LHCN-M2 (cell line): ENCODE data around the gene SMARCC1. TPM values are rescaled to one million over a fixed set of nuclear protein-coding genes. Genes with fewer than 3 reads are reported as not detected.
A peak's percentile ranks its signal among the peaks of the same experiment; 100 is the strongest.
"Not testable (repeated sequence)": the region's sequence is repeated elsewhere in the genome, so short reads cannot be mapped to it uniquely, and the experiment has no call there.

ENCODE experiments used
- DNase-seq: peaks from one replicate; pipeline ENCODE4 v3.0.0-alpha.2; 2012; ENCODE audit warnings: low read depth
- polyA plus RNA-seq: library from polyadenylated mRNA; unstranded; fragments of >200 nt; gene quantifications from one replicate; pipeline ENCODE4 v1.2.1, GENCODE V29; 2012; ENCODE audit warnings: missing spikeins
- total RNA-seq: library from RNA; depleted of rRNA; stranded (reverse); fragments of >200 nt; gene quantifications from 2 replicates; pipeline ENCODE4 v1.2.3, GENCODE V29; 2014; rRNA removed

Gene SMARCC1
- 41.4 and 44.9 TPM in 2 replicates for total RNA-seq
- 27.5 TPM for polyA plus RNA-seq

DNA sequence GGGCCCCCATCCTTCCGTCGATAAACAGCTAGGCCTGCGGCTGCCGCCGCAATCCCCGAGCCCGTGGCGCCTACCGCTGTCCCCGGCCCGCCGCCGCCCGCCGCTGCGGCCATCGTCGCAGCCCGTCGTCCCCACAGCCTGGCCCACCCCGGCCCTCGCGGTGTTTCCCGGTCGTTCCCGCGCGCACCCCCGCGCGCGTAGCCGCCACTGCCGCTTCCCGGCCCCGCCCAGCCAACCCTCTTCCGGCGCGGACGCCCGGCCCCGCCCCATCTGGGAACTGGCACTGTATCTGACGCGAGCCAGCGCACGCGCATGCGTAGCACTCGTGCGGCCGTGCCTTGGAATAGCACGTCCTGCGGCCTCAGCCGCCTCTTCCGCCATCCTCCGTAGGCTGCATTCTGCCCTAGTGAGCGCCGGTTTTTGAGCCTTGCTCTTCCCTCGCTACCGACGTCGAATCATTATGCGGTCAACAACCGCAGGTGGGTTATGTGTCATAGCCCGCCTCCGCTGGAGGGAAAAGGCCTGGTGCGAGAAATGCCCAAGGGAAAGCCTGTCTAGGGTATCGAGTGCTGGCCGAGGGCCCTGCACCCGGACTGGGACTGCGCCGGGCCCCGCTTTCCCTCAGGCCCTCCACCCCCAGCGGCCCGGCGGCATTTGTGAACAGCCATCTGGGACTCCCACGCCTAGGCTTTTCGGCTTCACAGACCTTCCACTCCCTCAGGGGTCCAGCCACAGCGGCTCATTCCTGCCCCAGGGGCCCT lies at the start of gene SMARCC1:
TSS of gene SMARCC1 (minus strand) at position 209 of the 761 bp plus-strand sequence. CDS start at position 113, 96 bp downstream.
- DNase-seq = peak; percentile 98

DNA sequence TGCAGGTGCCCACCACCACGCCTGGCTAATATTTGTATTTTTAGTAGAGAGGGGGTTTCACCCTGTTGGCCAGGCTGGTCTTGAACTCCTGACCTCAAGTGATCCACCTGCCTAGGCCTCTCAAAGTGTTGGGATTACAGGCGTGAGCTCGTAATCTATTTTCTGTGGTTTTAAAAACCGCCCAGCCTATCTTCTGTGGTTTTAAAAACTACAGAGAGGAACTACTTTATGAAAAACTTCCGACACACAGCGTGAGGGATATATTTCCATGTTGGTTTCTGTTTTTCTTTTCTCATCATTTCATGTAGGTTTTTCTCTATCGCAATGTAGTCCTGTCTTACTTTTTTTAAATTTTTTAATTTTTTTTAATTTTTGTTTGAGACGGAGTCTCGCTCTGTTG lies 47.8 kb upstream of the SMARCC1 start:
- not testable (repeated sequence) for DNase-seq

DNA sequence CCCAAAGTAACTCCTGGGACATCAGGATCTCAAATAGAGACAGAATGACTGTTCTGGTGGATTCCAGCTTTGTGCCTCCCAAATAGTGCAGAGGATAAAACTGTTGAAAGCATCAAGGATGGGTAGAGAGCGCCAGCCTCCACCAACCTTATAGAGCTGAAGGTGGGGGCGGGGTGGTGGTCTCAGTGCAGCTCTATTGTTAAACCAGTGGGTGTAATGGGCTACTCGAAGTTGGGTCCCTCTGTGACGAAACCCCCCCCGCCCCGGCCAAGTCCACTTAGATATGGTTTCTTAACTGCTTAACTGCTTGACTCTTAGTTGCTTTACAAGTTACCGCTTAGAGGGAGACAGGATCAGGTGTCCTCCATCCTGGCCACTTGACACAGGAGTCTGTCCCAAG lies 43.9 kb upstream of the SMARCC1 start:
- no peak for DNase-seq

DNA sequence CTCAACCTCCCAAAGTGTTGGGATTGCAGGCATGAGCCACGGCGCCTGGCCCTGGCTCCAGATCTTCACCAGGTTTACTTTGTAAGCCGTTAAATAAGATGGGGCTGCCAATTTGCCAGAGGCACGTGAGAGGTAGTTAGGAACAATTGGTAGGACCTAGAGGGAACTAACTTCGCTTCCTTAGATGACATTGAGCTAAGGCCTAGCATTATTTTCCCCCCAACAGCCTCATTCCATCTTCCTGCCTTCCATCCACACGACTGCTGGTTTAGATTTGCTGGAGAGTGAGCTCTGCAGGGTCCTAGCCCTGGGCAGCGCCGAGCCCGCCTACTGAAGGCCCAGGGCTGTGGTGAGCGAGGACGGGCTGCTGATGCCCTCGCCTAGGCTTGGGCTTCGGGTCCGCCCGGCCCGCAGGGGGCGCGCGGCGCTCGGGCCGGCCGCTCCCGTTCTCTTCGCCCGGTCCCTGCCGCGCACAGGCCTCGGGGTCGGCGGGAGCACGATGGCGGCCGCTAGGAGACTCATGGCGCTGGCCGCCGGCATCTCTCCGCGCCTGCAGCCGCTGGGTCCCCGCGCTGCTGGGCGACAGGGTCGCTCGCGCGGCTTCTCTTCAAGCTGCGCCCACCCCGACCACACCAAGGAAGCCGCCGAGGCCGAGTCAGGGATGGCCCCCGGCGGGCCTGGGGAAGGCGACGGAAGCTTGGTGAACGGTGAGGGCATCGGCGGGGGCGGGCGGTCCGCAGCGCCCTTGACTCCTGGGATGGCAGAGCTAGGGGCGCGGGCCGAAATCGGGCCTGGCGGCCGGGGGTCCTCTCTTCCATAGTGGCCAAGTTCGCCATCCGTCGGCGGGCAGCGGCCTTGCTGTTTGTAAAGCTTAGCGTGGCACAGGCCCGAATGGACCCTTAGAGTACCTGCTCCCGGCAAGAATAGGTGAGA lies 43.1 kb upstream of the SMARCC1 start:
- peak; percentile 84 for DNase-seq

DNA sequence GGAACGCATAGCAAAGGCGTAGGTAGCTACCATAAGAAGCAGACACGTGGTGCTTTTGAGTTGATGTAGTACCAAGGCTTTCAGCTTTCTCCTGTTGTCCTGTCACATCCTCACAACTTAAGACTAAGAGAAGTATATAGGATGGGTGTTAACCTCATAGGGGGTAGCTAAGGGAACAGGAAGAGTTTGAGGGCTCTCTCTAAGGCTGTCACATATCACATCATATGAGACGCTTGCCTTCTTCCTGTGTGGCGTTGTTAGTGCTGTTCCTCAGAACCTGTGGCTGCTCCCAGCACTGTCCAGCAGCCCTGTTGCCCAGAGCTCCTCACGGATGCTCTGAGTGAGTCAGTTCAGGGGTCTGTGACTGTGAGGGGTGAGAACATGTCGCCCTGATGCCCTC lies 35.9 kb upstream of the SMARCC1 start:
- no peak for DNase-seq

DNA sequence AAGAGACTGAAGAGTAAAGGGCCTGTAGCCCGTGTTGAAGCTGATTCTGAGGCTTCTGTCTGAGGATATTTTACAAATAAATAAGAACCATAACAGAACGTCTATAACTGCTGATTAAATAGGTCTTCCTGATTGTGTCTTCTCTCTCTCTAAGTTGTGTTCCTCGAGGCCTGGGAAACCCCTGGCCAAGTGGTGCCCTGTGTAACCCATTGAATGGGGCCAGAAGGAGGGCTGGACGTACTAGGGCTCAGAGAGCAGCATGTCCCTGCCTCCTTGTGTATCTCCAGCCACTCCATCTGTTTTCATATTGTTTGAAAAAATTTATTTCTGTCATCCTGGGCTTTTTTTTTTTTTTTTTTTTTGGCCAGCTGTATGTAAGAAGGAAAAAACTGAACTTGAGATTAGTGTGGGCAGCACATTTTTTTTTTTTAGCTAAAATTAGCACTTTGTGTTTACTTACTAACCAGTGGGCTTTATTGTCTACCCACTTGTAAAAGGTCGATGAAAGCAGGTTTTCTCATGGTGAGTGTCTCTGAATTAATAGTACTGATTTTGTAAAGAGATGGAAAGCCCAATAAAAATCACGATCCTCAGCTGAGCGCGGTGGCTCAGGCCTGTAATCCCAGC lies 32.0 kb upstream of the SMARCC1 start:
- DNase-seq = no peak

DNA sequence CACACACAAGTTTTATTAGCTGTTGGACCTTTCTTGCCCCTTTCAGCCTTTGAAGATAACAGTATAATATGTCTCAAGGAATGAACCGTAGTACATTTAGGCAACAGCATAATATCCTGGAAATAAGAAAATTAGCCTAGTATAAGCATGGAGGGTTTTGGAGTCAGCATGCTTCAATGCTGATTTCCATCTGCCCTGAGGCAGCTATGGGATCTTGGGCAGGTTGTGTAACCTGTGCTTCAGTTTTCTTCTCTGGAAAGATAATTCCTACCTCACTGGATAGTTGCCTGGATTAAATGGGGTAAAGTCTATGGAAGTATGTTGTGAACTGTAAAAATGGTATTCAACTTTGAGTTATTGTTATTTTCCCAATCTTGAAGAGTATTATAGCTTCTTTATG lies 22.9 kb upstream of the SMARCC1 start:
- no peak for DNase-seq

DNA sequence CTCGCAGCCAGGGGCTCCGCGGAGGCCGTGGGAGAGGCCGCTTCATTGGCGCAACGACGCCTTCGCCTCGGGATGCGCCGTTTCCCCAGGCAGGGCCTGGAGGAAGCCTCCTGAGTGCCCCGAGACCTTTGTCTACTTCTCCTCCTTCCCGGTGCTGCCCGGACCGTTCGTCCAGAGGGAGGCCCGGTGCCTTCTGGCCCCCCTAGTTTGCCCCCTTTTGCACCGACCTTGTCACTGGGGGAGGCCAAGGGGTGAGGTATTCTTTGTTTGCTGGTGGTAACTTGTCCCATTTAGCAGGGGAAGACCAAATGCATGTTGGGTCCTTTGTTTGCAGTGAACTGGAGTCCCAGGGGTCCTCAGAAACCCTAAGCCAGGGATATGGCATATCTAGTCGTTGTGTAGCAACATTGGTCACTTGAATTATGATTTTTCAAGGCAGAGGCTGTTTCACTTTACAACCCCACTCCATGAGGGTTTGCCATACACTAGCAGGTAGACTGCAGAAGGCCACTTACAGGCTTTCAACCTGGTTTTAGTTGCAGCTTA lies 21.9 kb upstream of the SMARCC1 start:
- peak; percentile 22 for DNase-seq

DNA sequence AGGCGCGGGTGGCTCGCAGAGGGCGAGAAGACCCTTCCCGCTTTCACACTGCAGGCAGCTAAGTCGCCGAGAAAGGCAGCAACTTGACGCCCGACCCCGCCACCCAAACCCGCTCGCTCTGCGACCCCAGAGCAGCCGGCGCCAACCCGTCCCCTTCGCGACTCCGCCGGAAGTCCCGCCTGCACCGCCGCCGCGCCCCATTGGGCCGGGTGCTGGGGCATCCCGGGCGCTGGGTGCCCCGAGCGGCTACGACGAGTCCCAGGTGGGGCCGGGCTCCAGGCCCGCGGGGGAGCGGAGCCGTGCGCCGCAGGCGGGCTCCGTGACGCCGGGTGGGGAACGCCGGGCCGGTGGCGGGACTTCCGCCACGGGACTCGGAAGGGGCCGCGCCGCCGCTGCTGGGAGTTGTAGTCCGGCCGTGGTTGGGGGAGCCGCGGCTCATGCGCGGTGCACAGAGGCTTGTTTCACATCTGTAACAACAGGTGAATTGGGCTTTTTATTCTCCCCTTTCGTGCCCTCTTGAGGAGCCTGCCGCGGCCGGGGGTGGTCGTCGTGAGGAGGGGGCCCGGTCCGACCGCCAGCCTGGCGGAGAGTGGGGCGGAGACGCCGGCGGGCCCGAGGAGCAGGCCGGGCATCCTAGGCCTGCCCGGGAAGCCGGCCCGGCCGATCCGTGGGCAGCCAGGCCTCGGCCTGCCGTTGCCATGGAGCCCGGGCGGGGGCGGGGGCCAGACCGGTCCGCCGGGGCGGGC lies 21.2 kb upstream of the SMARCC1 start, which contains the start of gene DHX30:
TSS of gene DHX30 (plus strand) at position 405 of the 746 bp plus-strand sequence. CDS start 7,546 bp downstream, outside the sequence.
- DNase-seq = peak; percentile 79

DNA sequence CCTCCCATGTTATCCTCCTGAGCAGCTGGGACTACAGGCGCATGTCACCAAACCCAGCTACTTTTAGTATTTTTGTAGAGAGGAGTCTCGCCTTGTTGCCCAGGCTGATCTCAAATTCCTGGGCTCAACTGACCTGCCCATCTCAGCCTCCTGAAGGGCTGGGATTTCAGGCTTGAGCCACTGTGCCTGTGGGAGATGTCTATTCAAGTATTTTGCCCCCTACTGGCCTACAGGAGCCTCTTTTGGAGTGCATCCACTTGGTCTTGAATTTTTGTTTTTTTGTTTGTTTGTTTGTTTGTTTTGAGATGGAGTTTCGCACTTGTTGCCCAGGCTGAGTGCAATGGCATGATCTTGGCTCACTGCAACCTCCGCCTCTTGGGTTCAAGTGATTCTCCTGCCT lies 18.0 kb upstream of the SMARCC1 start:
- DNase-seq = no peak

DNA sequence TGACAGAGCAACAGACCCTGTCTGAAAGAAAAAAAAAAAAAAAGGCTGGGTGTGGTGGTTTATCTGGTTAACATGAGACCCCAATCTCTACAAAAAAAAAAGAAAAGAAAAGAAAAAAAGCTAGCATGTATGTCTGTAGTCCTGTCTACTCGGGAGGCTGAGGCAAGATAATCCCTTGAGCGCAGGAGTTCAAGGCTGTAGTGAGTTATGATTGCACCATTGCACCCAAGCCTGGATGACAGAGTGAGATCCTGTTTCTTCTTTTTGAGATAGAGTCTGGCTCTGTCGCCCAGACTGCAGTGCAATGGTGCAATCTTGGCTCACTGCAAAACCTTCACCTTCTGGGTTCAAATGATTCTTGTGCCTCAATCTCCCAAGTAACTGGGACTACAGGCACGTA lies 12.9 kb upstream of the SMARCC1 start:
- no peak for DNase-seq

DNA sequence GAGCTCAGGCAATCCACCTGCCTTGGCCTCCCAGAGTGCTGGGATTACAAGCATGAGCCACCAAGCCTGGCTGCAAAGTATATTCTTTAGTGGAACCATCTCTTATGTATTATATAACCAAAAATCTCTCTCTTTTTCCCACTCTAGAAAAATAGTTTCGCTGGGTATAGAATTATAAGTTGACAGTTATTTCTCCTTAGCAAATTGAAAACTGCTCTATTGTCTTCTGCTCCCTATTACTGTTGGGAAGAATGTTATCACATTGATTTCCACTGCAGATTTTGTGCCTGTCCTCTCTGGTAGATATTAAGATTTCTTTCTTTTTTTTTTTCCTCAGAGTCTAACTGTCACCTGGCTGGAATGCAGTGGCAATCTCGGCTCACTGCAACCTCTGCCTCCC lies 11.0 kb upstream of the SMARCC1 start:
- no peak for DNase-seq

DNA sequence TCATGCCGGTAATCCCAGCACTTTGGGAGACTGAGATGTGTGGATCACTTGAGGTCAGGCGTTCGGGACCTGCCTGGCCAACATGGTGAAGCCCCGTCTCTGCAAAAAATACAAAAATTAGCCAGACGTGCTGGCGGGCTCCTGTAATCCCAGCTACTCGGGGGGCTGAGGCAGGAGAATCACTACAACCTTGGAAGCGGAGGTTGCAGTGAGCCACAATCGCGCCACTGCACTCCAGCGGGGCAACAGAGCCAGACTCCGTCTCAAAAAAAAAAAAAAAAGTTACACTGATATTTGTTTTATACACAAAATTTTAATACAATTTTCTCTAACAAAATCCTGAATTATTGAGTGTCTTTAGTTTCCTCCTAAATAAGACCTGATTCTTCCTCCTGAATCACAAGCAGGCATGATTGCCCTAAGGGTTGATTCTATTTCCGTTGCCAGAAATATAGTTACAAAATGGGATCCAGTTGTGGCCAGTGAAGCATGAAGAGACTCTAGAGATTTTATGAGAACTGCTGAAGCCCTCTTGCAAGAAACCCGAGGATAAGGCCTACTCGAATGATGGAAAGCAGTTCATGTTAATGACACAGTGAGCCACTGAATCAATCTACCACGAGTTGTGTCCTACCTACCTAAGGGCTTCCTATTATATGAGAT lies 9.6 kb upstream of the SMARCC1 start:
- no peak for DNase-seq

DNA sequence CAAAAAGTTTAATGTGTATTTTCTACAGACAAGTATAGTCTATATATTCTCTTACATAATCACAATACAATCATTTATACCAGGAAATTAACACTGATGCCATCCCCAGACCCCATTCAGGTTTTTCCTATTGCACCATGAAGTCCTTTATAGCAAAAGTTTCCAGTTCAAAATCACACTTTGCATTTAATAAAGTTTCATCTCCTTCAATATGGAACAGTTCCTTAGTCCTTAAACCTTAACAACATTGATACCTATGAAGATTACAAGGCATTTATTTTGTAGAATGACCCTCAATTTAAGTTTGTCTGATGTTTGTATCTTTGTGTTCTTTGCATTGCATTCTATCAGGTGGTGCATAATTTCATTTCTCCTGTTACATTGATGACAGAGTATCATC lies 2.0 kb upstream of the SMARCC1 start:
- no peak for DNase-seq

DNA sequence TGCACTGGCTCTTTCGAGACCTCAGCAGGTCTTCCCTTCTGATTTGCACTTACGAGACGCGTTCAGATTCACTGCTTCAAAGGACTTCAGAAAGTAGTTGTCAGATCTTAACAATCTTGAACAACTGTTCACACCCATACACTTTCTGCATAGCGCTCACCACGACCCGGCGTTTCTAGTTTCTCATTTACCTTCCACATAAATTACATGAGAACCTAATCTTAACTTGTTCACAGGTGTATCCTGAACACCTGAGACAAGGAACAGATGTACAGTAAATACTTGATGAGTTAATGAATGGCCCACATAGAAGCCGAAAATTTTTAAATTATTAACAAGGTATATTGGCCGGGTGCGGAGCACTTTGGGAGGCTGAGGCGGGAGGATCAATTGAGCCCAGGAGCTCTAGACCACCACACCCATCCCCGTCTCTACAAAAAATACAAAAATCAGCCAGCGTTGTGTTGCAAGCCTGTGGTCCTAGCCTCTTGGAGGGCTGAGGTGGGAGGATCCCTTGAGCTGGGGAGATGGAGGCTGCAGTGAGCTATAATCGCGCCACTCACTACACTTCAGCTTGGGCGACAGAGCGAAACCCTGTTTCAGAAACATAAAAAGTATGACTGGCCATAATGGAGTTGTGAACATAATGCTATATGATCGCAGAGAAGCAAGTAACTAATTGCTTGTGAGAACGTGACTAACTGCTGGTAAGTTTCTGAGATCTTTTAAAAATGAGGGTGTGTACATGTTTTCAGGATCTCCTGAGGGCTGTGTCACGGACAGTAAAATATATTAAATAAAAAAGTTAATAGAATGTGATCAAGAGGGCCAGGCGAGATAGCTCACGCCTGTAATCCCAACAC lies 984 bp upstream of the SMARCC1 start:
- no peak for DNase-seq

DNA sequence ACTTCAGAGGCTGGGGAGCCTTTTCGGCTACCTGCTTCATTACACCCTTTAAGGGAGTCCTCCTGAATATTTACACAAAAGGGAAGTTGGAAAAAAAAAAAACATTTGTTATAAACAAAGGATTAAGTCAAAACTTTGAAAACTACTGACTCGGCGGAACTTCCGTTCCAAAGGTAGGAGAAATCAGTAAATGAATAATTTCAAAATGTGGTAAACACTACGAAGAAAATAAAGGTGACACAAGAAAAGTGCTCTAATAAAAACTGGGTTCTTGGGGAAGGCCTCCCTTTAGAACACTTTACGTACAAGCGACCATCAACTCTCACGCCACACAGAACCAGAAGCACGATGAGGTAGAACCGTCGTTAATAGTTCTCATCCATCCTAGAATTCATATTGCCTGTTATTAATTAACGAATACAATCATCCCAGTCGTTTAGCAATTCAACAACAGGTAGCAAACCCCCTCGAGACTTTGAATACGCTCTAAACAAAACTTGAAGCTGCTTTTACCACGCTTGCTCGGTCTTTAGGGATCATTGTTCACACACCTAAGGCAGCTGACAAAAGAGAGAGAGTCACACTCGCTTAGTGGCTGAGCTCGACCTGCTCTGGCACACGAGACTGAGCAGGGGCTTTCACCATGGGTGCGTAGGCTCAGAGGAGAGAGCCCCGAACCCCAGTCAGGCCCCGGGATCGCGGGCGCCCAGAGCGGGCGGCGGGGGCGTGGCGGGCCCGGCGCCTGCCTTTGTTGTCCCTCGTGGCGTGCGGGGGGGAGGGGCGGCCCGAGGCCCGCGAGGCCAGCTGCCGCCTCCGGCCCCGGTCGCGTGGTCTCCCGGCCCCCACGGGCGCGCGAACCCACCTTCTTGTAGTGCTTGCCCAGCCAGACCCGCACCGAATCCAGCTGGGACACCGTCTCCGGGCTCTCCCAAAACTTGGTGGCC lies 680 bp downstream of the SMARCC1 start:
- DNase-seq = peak; percentile 42

DNA sequence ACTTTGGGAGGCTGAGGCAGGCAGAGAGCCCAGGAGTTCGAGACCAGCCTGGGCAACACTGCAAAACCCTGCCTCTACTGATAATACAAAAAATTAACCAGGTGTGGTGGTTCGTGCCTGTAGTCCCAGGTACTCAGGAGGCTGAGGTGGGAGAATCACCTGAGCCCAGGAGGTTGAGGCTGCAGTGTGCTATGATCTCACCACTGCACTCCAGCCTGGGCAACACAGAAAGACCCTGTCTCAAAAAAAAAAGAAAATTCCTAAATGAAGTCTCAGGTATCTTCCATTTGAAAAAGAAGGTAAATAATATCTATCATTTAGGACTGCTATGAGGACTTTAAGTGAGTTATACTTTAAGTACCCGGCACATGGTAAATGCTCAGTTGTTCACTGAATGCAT lies 2.9 kb downstream of the SMARCC1 start:
- no peak for DNase-seq

DNA sequence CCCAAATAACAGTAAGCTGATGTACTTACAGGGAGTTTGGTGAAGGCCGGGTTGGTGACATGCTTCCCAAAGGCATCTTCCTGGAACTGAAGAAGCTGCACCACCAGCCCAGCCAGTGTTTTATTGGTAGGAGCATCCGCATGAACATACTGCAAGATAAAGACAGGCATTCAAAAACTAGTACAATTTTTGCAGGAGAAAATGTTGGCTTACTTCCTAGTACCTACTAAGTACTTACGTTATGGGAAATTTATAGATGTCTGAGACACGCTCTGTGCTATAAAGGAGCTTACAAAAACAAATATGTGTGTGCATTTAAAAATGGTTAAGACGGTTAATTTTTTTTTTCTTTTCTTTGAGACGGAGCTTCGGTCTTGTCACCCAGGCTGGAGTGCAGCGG lies 8.9 kb downstream of the SMARCC1 start:
- no peak for DNase-seq
